HEK293 (cell line): ENCODE measurements around the gene CLASP2.

Source experiments
- CTCF ChIA-PET: fragments of 350-600 bp; formaldehyde crosslinking; extraction: SDS; loops from one replicate; lab custom pipeline; 2021; ENCODE audit warnings: antibody characterized with exemption; lab: Yijun Ruan, JAX
- POLR2A ChIA-PET: fragments of 300-600 bp; formaldehyde crosslinking; extraction: SDS; loops from one replicate; lab custom pipeline; 2020; ENCODE audit warnings: antibody characterized with exemption, inconsistent platforms; lab: Yijun Ruan, JAX
- H3K27ac ChIP-seq: fragments of 200-500 bp; sonication (Bioruptor generic); 2 replicates; pipeline ENCODE4 v1.5.1; 2014; ENCODE audit warnings: low read depth, low read length, control low read depth, inconsistent platforms; ENCODE audit errors: extremely low read depth
- H3K36me3 ChIP-seq, 2 experiments: fragments of 200-500 bp in 1 of 2; sonication (Bioruptor generic) in 1 of 2; 1 replicate in 1 of 2; 2 replicates in 1 of 2; pipeline ENCODE4 v1.5.1; 2014 to 2017; ENCODE audit warnings: inconsistent platforms in 2 of 2, low read length in 2 of 2; ENCODE audit not compliant: control insufficient read depth in 2 of 2, insufficient read depth in 1 of 2
- H3K4me1 ChIP-seq: fragments of 200-500 bp; sonication (Bioruptor generic); 2 replicates; pipeline ENCODE4 v1.5.1; 2014; ENCODE audit warnings: mild to moderate bottlenecking, low read length, inconsistent platforms; ENCODE audit not compliant: control insufficient read depth, insufficient read depth
- H3K4me3 ChIP-seq: 2 replicates; pipeline ENCODE4 v1.5.1; 2011; ENCODE audit warnings: low read depth, mild to moderate bottlenecking, control low read depth, low read length, moderate library complexity
- H3K9me3 ChIP-seq: fragments of 200-500 bp; sonication (Bioruptor generic); 2 replicates; pipeline ENCODE4 v1.5.1; 2014; ENCODE audit warnings: low read depth, low read length, inconsistent platforms; ENCODE audit not compliant: control insufficient read depth, insufficient read depth
- CTCF ChIP-seq: fragments of 450-650 bp; formaldehyde crosslinking; IDR thresholded peaks from 2 replicates; pipeline ENCODE4 v1.5.1; 2016; ENCODE audit warnings: missing biosample characterization, missing genetic modification characterization
- GFI1B ChIP-seq: fragments of 450-650 bp; formaldehyde crosslinking; IDR thresholded peaks from 2 replicates; pipeline ENCODE4 v1.5.1; 2016; ENCODE audit warnings: missing biosample characterization, missing genetic modification characterization
- HOXC10 ChIP-seq: sonication (generic); formaldehyde crosslinking; IDR thresholded peaks from 2 replicates; pipeline ENCODE4 v1.8.1; 2023; ENCODE audit warnings: mild to moderate bottlenecking, missing genetic modification reagents
- KLF17 ChIP-seq: fragments of 450-650 bp; formaldehyde crosslinking; IDR thresholded peaks from 2 replicates; pipeline ENCODE4 v1.5.1; 2016; ENCODE audit warnings: missing biosample characterization, missing genetic modification characterization
- KLF9 ChIP-seq: fragments of 450-650 bp; formaldehyde crosslinking; IDR thresholded peaks from 2 replicates; pipeline ENCODE4 v1.5.1; 2016; ENCODE audit warnings: missing biosample characterization, missing genetic modification characterization, low read depth
- SP3 ChIP-seq: fragments of 450-650 bp; formaldehyde crosslinking; IDR thresholded peaks from 2 replicates; pipeline ENCODE4 v1.5.1; 2016; ENCODE audit warnings: missing biosample characterization, missing genetic modification characterization
- YY1 ChIP-seq: fragments of 450-650 bp; formaldehyde crosslinking; IDR thresholded peaks from 2 replicates; pipeline ENCODE4 v1.5.1; 2018; ENCODE audit warnings: missing biosample characterization, missing genetic modification characterization
- ZBTB11 ChIP-seq: fragments of 450-650 bp; formaldehyde crosslinking; conservative IDR thresholded peaks from 2 replicates; pipeline ENCODE4 v1.5.1; 2016; ENCODE audit warnings: low read depth, missing biosample characterization, missing genetic modification characterization
- ZBTB20 ChIP-seq: fragments of 450-650 bp; formaldehyde crosslinking; IDR thresholded peaks from 2 replicates; pipeline ENCODE4 v1.5.1; 2016; ENCODE audit warnings: missing biosample characterization, missing genetic modification characterization
- ZBTB49 ChIP-seq: fragments of 450-650 bp; formaldehyde crosslinking; IDR thresholded peaks from 2 replicates; pipeline ENCODE4 v1.5.1; 2016; ENCODE audit warnings: missing biosample characterization, missing genetic modification characterization, low read depth
- ZNF133 ChIP-seq: fragments of 450-650 bp; formaldehyde crosslinking; IDR thresholded peaks from 2 replicates; pipeline ENCODE4 v1.5.1; 2016; ENCODE audit warnings: missing biosample characterization, missing genetic modification characterization
- ZNF302 ChIP-seq: fragments of 450-650 bp; formaldehyde crosslinking; IDR thresholded peaks from 2 replicates; pipeline ENCODE4 v1.5.1; 2016; ENCODE audit warnings: missing biosample characterization, missing genetic modification characterization, low read depth
- ZNF398 ChIP-seq: fragments of 450-650 bp; formaldehyde crosslinking; IDR thresholded peaks from 2 replicates; pipeline ENCODE4 v1.5.1; 2017; ENCODE audit warnings: missing biosample characterization, missing genetic modification characterization
- ZNF473 ChIP-seq: fragments of 450-650 bp; formaldehyde crosslinking; IDR thresholded peaks from 2 replicates; pipeline ENCODE4 v1.5.1; 2017; ENCODE audit warnings: missing biosample characterization, missing genetic modification characterization
- ZNF510 ChIP-seq: fragments of 450-650 bp; formaldehyde crosslinking; IDR thresholded peaks from 2 replicates; pipeline ENCODE4 v1.5.1; 2018; ENCODE audit warnings: mild to moderate bottlenecking, missing genetic modification characterization, missing biosample characterization; ENCODE audit not compliant: insufficient replicate concordance
- ZNF621 ChIP-seq: fragments of 450-650 bp; formaldehyde crosslinking; IDR thresholded peaks from 2 replicates; pipeline ENCODE4 v1.5.1; 2017; ENCODE audit warnings: missing biosample characterization, missing genetic modification characterization
- ZNF624 ChIP-seq: fragments of 450-650 bp; formaldehyde crosslinking; IDR thresholded peaks from 2 replicates; pipeline ENCODE4 v1.5.1; 2017; ENCODE audit warnings: missing biosample characterization, missing genetic modification characterization
- ZNF639 ChIP-seq: fragments of 450-650 bp; formaldehyde crosslinking; IDR thresholded peaks from 2 replicates; pipeline ENCODE4 v1.5.1; 2016; ENCODE audit warnings: missing biosample characterization, missing genetic modification characterization
- ZNF654 ChIP-seq: fragments of 450-650 bp; formaldehyde crosslinking; IDR thresholded peaks from 2 replicates; pipeline ENCODE4 v1.5.1; 2016; ENCODE audit warnings: low read depth, missing biosample characterization, missing genetic modification characterization
- ZNF776 ChIP-seq: fragments of 450-650 bp; formaldehyde crosslinking; IDR thresholded peaks from 2 replicates; pipeline ENCODE4 v1.5.0; 2017; ENCODE audit warnings: missing biosample characterization, missing genetic modification characterization, borderline replicate concordance
- ZNF792 ChIP-seq: fragments of 450-650 bp; formaldehyde crosslinking; IDR thresholded peaks from 2 replicates; pipeline ENCODE4 v1.5.1; 2016; ENCODE audit warnings: missing biosample characterization, missing genetic modification characterization
- ZSCAN23 ChIP-seq: fragments of 450-650 bp; formaldehyde crosslinking; IDR thresholded peaks from 2 replicates; pipeline ENCODE4 v1.5.1; 2016; ENCODE audit warnings: missing biosample characterization, missing genetic modification characterization
- ZXDB ChIP-seq: fragments of 450-650 bp; formaldehyde crosslinking; IDR thresholded peaks from 2 replicates; pipeline ENCODE4 v1.5.1; 2016; ENCODE audit warnings: missing biosample characterization, missing genetic modification characterization

The CLASP2 gene

GRCh38 chr3:33577173-33577572, 140.9 kb downstream of the CLASP2 start (continued):
- TF ChIP-seq KLF17 (tag by site-specific recombination) (no peak), KLF9 (tag by site-specific recombination) (no peak), ZSCAN23 (no peak), SP3 (no peak), ZXDB (tag by site-specific recombination) (no peak), ZBTB49 (tag by site-specific recombination) (no peak), ZNF302 (no peak)

GRCh38 chr3:33575311-33575710, 142.7 kb downstream of the CLASP2 start:
- no peaks in the 10 kb centered on the region for H3K9me3 ChIP-seq
- ChIA-PET POLR2A (no interaction called here), CTCF (no interaction called here)
- peaks cover 0 to 31% of the 10 kb centered on the region in 2 experiments; a peak in 1 of 3 replicates for H3K36me3 ChIP-seq
- TF ChIP-seq ZNF776 (tag by site-specific recombination) (no peak), YY1 (no peak), ZNF133 (tag by site-specific recombination) (no peak), CTCF (tag by site-specific recombination) (no peak)
- H3K27ac ChIP-seq: no peak overlapping the region
- no peak overlapping the region for H3K4me3 ChIP-seq
- H3K4me1 ChIP-seq: no peaks in the 10 kb centered on the region

GRCh38 chr3:33557829-33558228, 160.2 kb downstream of the CLASP2 start:
- peaks cover 0 to 29% of the 10 kb centered on the region in 2 experiments; a peak in 2 of 3 replicates for H3K36me3 ChIP-seq
- no peaks in the 10 kb centered on the region for H3K4me1 ChIP-seq
- no peak overlapping the region for H3K4me3 ChIP-seq
- H3K9me3 ChIP-seq: no peaks in the 10 kb centered on the region
- ChIA-PET CTCF (interaction anchor here (0.6 to 0.9 kb wide), 3 partner anchors 10 to 230 kb away, joined by 3 read pairs; no protein-coding TSS in a partner anchor), POLR2A (no interaction called here)
- no peak overlapping the region for H3K27ac ChIP-seq
- no peak for TF ChIP-seq ZNF624
- no peak for TF ChIP-seq ZNF398 (tag by site-specific recombination)
- no peak for TF ChIP-seq ZNF621 (tag by site-specific recombination)
- TF ChIP-seq HOXC10: no peak
- no peak for TF ChIP-seq GFI1B (tag by site-specific recombination)
- no peak for TF ChIP-seq ZNF792 (tag by site-specific recombination)
- no peak for TF ChIP-seq ZBTB11 (tag by site-specific recombination)
- TF ChIP-seq ZNF639 (tag by site-specific recombination): no peak
- TF ChIP-seq ZBTB20: no peak
- TF ChIP-seq ZNF510 (tag by site-specific recombination): no peak
- TF ChIP-seq ZNF654 (tag by site-specific recombination): no peak
- TF ChIP-seq ZNF473: no peak
